ENCODE results near the gene CCDC88C. TPM values are rescaled to one million over a fixed set of nuclear protein-coding genes. Genes with fewer than 3 reads are reported as not detected.

Gene CCDC88C
- total RNA-seq, 1 donor from 2014 or later = 48.2 TPM

DNA sequence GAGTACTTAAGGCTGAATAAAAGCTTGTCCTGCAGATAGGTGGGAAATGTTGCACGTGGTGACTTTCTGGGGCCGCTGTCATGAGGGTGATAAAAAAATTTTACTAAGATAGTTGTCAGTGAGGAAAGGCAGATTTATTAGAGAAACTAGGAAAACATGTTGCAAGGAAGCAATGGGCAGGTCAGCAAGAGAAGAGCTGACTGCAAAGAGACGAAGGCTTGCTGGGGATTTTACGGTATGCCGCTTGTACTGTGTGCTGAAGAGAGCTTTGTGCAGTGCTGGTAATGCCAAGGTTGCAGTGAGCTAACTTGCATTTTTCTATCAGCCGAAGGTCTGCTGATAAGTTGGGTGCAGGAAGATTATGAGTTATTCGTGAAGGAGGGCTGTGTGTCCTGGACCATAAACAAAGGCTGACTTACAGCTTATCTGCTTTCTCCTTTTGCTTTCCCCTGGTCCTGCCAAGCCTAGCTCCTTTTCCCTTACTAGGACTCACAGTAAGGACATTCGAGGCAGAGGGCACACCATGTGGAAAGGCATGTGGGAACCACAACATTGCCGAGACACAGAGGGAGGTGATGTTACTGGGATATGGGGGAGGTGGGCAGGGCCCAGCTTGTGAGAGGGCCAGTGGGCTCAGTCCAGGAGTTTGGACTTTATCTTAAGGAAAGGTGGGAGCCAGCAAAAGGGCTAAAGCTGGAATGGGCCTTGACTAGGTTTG, 7.4 kb upstream of the CCDC88C start:
- no peak for DNase-seq (ENCODE audit: low spot score)
- no peak overlapping the region for H3K4me3 Mint-ChIP-seq (ENCODE audit: unreplicated experiment)
- peaks cover 8% of the 10 kb centered on the region for H3K9me3 Mint-ChIP-seq (ENCODE audit: unreplicated experiment)
- H3K4me1 Mint-ChIP-seq (ENCODE audit: unreplicated experiment) = peaks cover 16% of the 10 kb centered on the region
- H3K36me3 Mint-ChIP-seq (ENCODE audit: low read depth, unreplicated experiment) = peaks cover 8% of the 10 kb centered on the region
- peaks cover 4% of the 10 kb centered on the region for H3K27me3 Mint-ChIP-seq (ENCODE audit: unreplicated experiment)
- no peak overlapping the region for H3K27ac Mint-ChIP-seq (ENCODE audit: unreplicated experiment)
- TF ChIP-seq, protein P1, sequence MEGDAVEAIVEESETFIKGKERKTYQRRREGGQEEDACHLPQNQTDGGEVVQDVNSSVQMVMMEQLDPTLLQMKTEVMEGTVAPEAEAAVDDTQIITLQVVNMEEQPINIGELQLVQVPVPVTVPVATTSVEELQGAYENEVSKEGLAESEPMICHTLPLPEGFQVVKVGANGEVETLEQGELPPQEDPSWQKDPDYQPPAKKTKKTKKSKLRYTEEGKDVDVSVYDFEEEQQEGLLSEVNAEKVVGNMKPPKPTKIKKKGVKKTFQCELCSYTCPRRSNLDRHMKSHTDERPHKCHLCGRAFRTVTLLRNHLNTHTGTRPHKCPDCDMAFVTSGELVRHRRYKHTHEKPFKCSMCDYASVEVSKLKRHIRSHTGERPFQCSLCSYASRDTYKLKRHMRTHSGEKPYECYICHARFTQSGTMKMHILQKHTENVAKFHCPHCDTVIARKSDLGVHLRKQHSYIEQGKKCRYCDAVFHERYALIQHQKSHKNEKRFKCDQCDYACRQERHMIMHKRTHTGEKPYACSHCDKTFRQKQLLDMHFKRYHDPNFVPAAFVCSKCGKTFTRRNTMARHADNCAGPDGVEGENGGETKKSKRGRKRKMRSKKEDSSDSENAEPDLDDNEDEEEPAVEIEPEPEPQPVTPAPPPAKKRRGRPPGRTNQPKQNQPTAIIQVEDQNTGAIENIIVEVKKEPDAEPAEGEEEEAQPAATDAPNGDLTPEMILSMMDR (IDR thresholded peaks at IDR 0.05; ENCODE audit: unreplicated experiment) = no peak

DNA sequence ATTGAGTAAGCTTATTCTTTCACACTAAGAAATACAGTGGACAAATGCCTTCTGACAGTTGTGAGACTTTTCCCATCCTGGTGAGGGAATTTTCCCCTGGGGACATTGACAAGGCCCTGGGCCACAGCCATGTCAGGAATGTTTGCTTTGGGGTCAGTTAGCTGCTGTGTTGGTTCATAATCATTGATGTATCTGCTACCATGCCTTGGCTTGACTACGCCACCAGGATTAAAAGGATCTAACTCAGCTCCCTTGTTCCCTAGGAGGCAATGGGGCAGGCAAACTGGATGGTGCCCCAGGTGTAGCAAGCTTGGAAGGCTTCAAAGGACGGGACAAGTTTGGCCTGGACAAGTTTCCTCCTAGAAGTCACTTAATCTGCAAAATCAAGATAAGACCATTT, 3.1 kb upstream of the CCDC88C start:
- DNase-seq (ENCODE audit: low spot score) = no peak
- Mint-ChIP-seq H3K36me3 (ENCODE audit: low read depth, unreplicated experiment) (peaks cover 8% of the 10 kb centered on the region), H3K4me3 (ENCODE audit: unreplicated experiment) (no peak overlapping the region), H3K4me1 (ENCODE audit: unreplicated experiment) (peaks cover 15% of the 10 kb centered on the region), H3K27ac (ENCODE audit: unreplicated experiment) (no peak overlapping the region), H3K27me3 (ENCODE audit: unreplicated experiment) (peaks cover 14% of the 10 kb centered on the region), H3K9me3 (ENCODE audit: unreplicated experiment) (peaks cover 8% of the 10 kb centered on the region)
- TF ChIP-seq, protein P1 (IDR thresholded peaks at IDR 0.05; ENCODE audit: unreplicated experiment) = no peak

DNA sequence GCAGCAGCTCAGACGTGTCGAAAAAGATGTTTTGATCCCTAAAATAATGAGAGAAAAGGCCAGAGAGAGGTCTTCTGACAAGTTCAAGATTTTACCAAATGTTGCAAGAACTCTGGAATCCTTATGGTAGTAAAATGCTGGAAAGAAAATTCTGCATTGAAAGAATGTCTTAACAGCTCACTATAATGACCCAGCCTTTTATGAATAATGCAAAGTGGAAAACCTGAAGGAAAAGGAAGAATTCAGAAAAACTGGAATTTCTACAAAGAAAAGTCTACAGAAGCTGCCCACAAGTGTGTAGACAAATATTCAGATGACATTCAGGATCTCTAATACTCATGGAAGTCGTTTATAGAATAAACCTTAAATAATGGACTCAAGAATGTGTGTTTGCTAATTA, 1.8 kb upstream of the CCDC88C start:
- Mint-ChIP-seq H3K36me3 (ENCODE audit: low read depth, unreplicated experiment) (peaks cover 4% of the 10 kb centered on the region), H3K4me1 (ENCODE audit: unreplicated experiment) (peaks cover 23% of the 10 kb centered on the region), H3K9me3 (ENCODE audit: unreplicated experiment) (peaks cover 2% of the 10 kb centered on the region), H3K4me3 (ENCODE audit: unreplicated experiment) (no peak overlapping the region), H3K27me3 (ENCODE audit: unreplicated experiment) (peaks cover 11% of the 10 kb centered on the region), H3K27ac (ENCODE audit: unreplicated experiment) (no peak overlapping the region)
- TF ChIP-seq, protein P1 (IDR thresholded peaks at IDR 0.05; ENCODE audit: unreplicated experiment) = no peak
- no peak for DNase-seq (ENCODE audit: low spot score)

DNA sequence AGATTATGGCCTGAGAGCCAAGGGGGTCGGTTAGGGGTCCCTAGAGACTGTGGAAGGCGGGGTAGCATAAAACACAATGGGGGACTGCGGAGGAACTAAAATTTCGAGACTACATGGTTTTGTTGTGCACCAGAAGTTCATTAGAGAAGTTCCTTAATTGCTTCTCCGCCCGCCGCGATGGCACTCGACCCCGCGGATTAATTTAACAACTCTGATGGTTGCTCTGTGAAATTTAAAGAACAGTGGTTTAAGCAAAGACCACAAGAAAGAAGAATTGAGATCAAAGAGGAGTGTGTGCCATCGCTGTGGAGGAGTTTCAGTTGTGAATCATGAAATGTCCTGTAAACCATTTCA, 1.4 kb upstream of the CCDC88C start:
- no peak overlapping the region for H3K27ac Mint-ChIP-seq (ENCODE audit: unreplicated experiment)
- TF ChIP-seq, protein P1 (IDR thresholded peaks at IDR 0.05; ENCODE audit: unreplicated experiment) = peak; percentile 39
- peaks cover 11% of the 10 kb centered on the region for H3K27me3 Mint-ChIP-seq (ENCODE audit: unreplicated experiment)
- peaks cover 5% of the 10 kb centered on the region for H3K36me3 Mint-ChIP-seq (ENCODE audit: low read depth, unreplicated experiment)
- peak overlapping the region; percentile 81 for H3K4me3 Mint-ChIP-seq (ENCODE audit: unreplicated experiment)
- no peaks in the 10 kb centered on the region for H3K9me3 Mint-ChIP-seq (ENCODE audit: unreplicated experiment)
- peaks cover 28% of the 10 kb centered on the region for H3K4me1 Mint-ChIP-seq (ENCODE audit: unreplicated experiment)
- no peak for DNase-seq (ENCODE audit: low spot score)

DNA sequence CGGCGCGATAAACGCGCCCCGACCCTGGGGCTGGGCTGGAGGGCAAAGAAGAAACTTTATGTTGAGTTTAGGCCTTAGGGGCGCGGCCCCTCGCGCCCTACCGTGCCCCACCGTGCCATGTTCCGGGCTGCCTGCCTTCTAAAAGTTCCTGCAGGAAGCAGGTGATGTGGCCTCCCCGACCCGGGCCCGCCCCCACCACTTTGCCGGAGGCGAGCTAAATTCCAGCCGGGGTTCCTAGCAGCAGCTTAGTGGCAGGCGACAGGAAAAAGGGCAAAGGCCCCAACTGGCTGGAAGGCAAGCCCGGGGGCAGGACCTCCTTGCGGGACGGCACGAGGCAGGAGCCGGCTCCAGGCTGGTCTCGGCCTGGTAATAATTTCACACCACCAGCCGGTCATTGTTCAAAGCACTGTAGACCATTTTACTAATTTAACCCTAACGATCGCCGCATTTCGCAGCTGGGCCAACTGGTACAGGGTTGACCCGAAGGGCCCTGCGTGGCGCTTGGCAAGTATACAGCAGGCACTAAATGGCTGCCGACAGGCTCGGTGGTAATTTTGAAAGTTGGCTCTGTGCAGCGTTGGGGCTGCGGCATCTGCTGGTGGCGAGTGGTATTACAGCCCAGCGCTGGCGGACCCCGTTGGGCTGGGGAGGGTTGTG, 895 bp upstream of the CCDC88C start:
- Mint-ChIP-seq H3K36me3 (ENCODE audit: low read depth, unreplicated experiment) (peaks cover 8% of the 10 kb centered on the region), H3K27ac (ENCODE audit: unreplicated experiment) (no peak overlapping the region), H3K4me1 (ENCODE audit: unreplicated experiment) (peaks cover 31% of the 10 kb centered on the region), H3K4me3 (ENCODE audit: unreplicated experiment) (peak overlapping the region; percentile 81), H3K9me3 (ENCODE audit: unreplicated experiment) (no peaks in the 10 kb centered on the region), H3K27me3 (ENCODE audit: unreplicated experiment) (peaks cover 11% of the 10 kb centered on the region)
- peak; percentile 80 for DNase-seq (ENCODE audit: low spot score)
- TF ChIP-seq, protein P1 (IDR thresholded peaks at IDR 0.05; ENCODE audit: unreplicated experiment) = peak; percentile 100

All from endothelial cell (in vitro differentiated cells).